RWPE2 (cell line): Measurements from ENCODE around the gene SLC30A2.

Experiments used
- ATAC-seq: fragments of 200-7000 bp; cut with Tn5 transposase; 3 replicates; pipeline ENCODE4 v1.9.1; 2021; ENCODE audit warnings: low read depth
- DNase-seq: peaks from one replicate; pipeline ENCODE4 v3.0.0-alpha.2; 2020; ENCODE audit warnings: low spot score
- H3K27ac ChIP-seq: fragments of 450-650 bp; 2 replicates; pipeline ENCODE4 v1.5.1; 2017; ENCODE audit warnings: mild to moderate bottlenecking; ENCODE audit not compliant: poor library complexity, severe bottlenecking
- H3K27me3 ChIP-seq: fragments of 250-450 bp; sonication (Bioruptor Pico); 2 replicates; pipeline ENCODE4 v1.5.1; 2021; ENCODE audit warnings: mild to moderate bottlenecking, moderate library complexity; ENCODE audit not compliant: insufficient read depth, poor library complexity, severe bottlenecking
- H3K36me3 ChIP-seq: fragments of 250-450 bp; sonication (Bioruptor Pico); 2 replicates; pipeline ENCODE4 v1.5.1; 2020; ENCODE audit warnings: low read depth, mild to moderate bottlenecking, moderate library complexity
- H3K4me1 ChIP-seq: fragments of 250-450 bp; sonication (Bioruptor Pico); 2 replicates; pipeline ENCODE4 v1.5.1; 2021; ENCODE audit warnings: mild to moderate bottlenecking, moderate library complexity; ENCODE audit not compliant: insufficient read depth, poor library complexity, severe bottlenecking
- H3K4me3 ChIP-seq: fragments of 250-450 bp; sonication (Bioruptor Pico); 2 replicates; pipeline ENCODE4 v1.5.1; 2021; ENCODE audit warnings: mild to moderate bottlenecking, moderate library complexity; ENCODE audit not compliant: severe bottlenecking
- H3K9me3 ChIP-seq: fragments of 250-450 bp; sonication (Bioruptor Pico); 2 replicates; pipeline ENCODE4 v1.5.1; 2021; ENCODE audit warnings: mild to moderate bottlenecking, moderate library complexity; ENCODE audit not compliant: severe bottlenecking
- CTCF ChIP-seq: fragments of 450-650 bp; IDR thresholded peaks from one replicate; pipeline ENCODE4 v1.5.1; 2017; ENCODE audit warnings: mild to moderate bottlenecking, moderate library complexity; ENCODE audit not compliant: poor library complexity, severe bottlenecking

Gene SLC30A2

GRCh38 chr1:26035203-26035958 is 10.5 kb downstream of the SLC30A2 start:
- H3K36me3 ChIP-seq = no peaks in the 10 kb centered on the region
- H3K27ac ChIP-seq = peak overlapping the region; percentile 33
- DNase-seq (peak; percentile 95), ATAC-seq (peak; percentile 84)
- H3K4me1 ChIP-seq = peaks cover 6% of the 10 kb centered on the region
- peak overlapping the region; percentile 79 for H3K4me3 ChIP-seq
- H3K9me3 ChIP-seq = no peaks in the 10 kb centered on the region
- TF ChIP-seq CTCF = no peak
- no peaks in the 10 kb centered on the region for H3K27me3 ChIP-seq

GRCh38 chr1:26034504-26035202 is 11.3 kb downstream of the SLC30A2 start:
- H3K36me3 ChIP-seq = no peaks in the 10 kb centered on the region
- H3K4me1 ChIP-seq = peaks cover 6% of the 10 kb centered on the region
- peak overlapping the region; percentile 79 for H3K4me3 ChIP-seq
- DNase-seq (no peak), ATAC-seq (peak; percentile 23; the same call in 2 of the 3 replicates)
- H3K9me3 ChIP-seq = no peaks in the 10 kb centered on the region
- no peak overlapping the region for H3K27ac ChIP-seq
- H3K27me3 ChIP-seq = no peaks in the 10 kb centered on the region
- no peak for TF ChIP-seq CTCF

- DNase-seq (no peak), ATAC-seq (no peak)
- no peak overlapping the region for H3K4me3 ChIP-seq
- H3K36me3 ChIP-seq = no peaks in the 10 kb centered on the region
- no peak overlapping the region for H3K27ac ChIP-seq
- no peaks in the 10 kb centered on the region for H3K27me3 ChIP-seq
- no peak for TF ChIP-seq CTCF
- H3K9me3 ChIP-seq = no peaks in the 10 kb centered on the region
- H3K4me1 ChIP-seq = peaks cover 6% of the 10 kb centered on the region
Measured at GRCh38 chr1:26032656-26033357, 13.1 kb downstream of the SLC30A2 start.

DNA sequence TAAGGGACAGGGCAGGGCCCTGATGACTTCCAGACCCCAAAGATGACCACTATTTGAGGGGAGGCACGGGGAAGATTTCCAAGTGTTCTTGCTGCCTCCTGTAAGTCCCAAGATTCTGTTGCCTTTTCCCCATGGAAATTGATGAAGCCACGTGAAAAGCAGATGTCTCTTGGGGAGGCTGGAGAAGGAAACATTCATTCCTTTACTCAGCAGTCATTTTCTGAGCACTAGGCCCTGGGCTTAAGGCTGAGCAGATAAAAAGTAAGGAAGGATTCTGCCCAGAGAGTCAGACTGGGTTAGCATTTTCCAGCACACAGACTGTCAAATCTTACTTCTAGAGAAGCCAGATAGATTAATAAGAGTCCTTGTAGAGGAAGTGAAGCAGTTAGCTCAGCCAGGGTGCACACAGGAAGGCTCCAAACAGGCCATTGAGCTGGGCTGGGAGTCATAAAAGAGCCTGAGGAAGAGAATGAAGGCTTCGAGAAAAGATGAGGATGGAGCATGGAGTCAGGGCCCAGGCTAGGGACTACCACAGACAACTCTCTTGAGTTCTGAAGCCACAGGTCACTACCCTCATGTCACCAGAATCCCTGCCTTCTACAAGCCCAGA is 14.2 kb downstream of the SLC30A2 start:
- no peak overlapping the region for H3K4me3 ChIP-seq
- H3K27me3 ChIP-seq = no peaks in the 10 kb centered on the region
- no peak for TF ChIP-seq CTCF
- H3K9me3 ChIP-seq = no peaks in the 10 kb centered on the region
- no peak overlapping the region for H3K27ac ChIP-seq
- ATAC-seq (no peak), DNase-seq (no peak)
- no peaks in the 10 kb centered on the region for H3K36me3 ChIP-seq
- peaks cover 6% of the 10 kb centered on the region for H3K4me1 ChIP-seq
